HG03460 (cell line): ENCODE data around the gene APH1B.

Experiments used
- ATAC-seq: cut with Tn5 transposase; IDR thresholded peaks from one replicate; pipeline ENCODE4 v1.9.1; 2021; ENCODE audit not compliant: unreplicated experiment

APH1B gene

GRCh38 chr15:63251701-63252100 is 25.7 kb upstream of the APH1B start:
- ATAC-seq: no peak

GRCh38 chr15:63252292-63252691 is 25.1 kb upstream of the APH1B start:
- ATAC-seq: no peak

- ATAC-seq: no peak
Observed at GRCh38 chr15:63254991-63255390, 22.4 kb upstream of the APH1B start.

- ATAC-seq: no peak
Observed at GRCh38 chr15:63255489-63255990, 21.9 kb upstream of the APH1B start.

GRCh38 chr15:63256433-63257274 is 20.8 kb upstream of the APH1B start:
- no peak for ATAC-seq

GRCh38 chr15:63258658-63259057 is 18.7 kb upstream of the APH1B start:
- ATAC-seq: no peak

- ATAC-seq: no peak
Observed at GRCh38 chr15:63260791-63261190, 16.6 kb upstream of the APH1B start.

- ATAC-seq: no peak
Observed at GRCh38 chr15:63261311-63261710, 16.1 kb upstream of the APH1B start.

GRCh38 chr15:63263519-63263918 is 13.9 kb upstream of the APH1B start:
- no peak for ATAC-seq

- ATAC-seq: no peak
Observed at GRCh38 chr15:63264688-63265293, 12.6 kb upstream of the APH1B start.

- no peak for ATAC-seq
Observed at GRCh38 chr15:63274427-63274826, 3.0 kb upstream of the APH1B start.

GRCh38 chr15:63276342-63277037 is 915 bp upstream of the APH1B start:
- peak; percentile 8 for ATAC-seq

- no peak for ATAC-seq
Observed at GRCh38 chr15:63277893-63278456, 570 bp downstream of the APH1B start.

GRCh38 chr15:63283126-63283525 is 5.7 kb downstream of the APH1B start:
- ATAC-seq: no peak

- ATAC-seq: no peak
Observed at GRCh38 chr15:63284335-63284734, 6.9 kb downstream of the APH1B start.

- ATAC-seq: no peak
Observed at GRCh38 chr15:63287109-63287508, 9.7 kb downstream of the APH1B start.

- ATAC-seq: no peak
Observed at GRCh38 chr15:63288342-63288741, 10.9 kb downstream of the APH1B start.

- no peak for ATAC-seq
Observed at GRCh38 chr15:63288778-63289378, 11.5 kb downstream of the APH1B start.

GRCh38 chr15:63291507-63291906 is 14.1 kb downstream of the APH1B start:
- no peak for ATAC-seq

- no peak for ATAC-seq
Observed at GRCh38 chr15:63292241-63292640, 14.8 kb downstream of the APH1B start.

GRCh38 chr15:63292771-63293170 is 15.4 kb downstream of the APH1B start:
- no peak for ATAC-seq
